ENCODE measurements around the gene DDX56.

- TF ChIP-seq CTCF (IDR thresholded peaks at IDR 0.05): no peak
- TF ChIP-seq POLR2A (IDR thresholded peaks at IDR 0.05): no peak
- no peak for TF ChIP-seq POLR2AphosphoS5 (IDR thresholded peaks at IDR 0.05)
- no peak for TF ChIP-seq EP300 (IDR thresholded peaks at IDR 0.05)
These were observed 29.5 kb upstream of the DDX56 start for GRCh38 chr7:44603193-44603592.
